ENCODE results near the gene RPTOR.

GRCh38 chr17:80860101-80860671 lies 315.5 kb downstream of the RPTOR start:
- TF ChIP-seq CTCF (IDR thresholded peaks at IDR 0.05) (no peak), POLR2AphosphoS5 (IDR thresholded peaks at IDR 0.05) (no peak)

All from upper lobe of left lung (tissue), 4 donors.